Inferior parietal cortex (tissue), 1 donor: ENCODE measurements around the gene XPO1.
"Not testable (repeated sequence)": the region's sequence is repeated elsewhere in the genome, so short reads cannot be mapped to it uniquely, and the experiment has no call there.

Experiments
- DNase-seq: peaks from one replicate; pipeline ENCODE4 v3.0.0-alpha.2; 2016; ENCODE audit errors: extremely low spot score

Gene XPO1

DNA sequence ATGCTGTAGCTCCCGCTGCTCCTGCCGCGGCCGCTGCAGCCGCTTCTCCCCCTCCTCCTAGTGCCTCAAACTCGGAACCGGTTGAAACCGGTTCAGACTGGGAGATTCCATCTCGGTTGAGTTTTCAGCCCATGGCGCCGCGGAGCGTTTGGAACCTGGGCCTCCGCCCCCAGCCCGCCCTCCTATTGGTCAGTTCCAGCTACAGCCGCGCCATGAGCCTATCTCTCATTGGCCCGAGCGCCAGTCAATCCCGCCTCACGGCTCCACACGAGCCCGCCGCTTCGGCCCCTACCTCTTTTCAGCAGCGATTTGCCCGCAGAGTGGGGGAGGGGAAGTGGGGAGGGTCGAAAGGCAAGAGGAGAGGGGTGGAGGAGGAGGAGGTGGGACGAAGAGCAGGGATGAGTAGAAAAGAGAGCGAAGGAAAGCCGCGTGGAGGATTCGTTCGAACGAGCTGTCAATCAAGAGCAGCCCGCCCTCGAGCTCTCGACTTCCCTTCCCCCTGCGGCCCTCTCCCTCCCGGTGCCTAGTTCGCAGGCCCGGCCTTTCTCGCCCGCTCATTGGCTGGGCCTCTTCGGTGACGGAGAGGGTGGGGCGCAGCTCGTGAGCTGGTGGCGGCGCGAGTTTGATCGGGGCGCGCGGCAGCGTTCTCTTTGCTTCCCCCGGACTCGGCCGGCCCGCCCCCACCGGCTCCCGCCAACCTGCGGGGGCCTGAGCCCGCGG lies at the start of gene XPO1:
Gene XPO1, minus strand, starts transcription at position 157 of the 720 bp plus-strand sequence. CDS start 4,459 bp downstream, outside the sequence.
- peak; percentile 98 for DNase-seq

DNA sequence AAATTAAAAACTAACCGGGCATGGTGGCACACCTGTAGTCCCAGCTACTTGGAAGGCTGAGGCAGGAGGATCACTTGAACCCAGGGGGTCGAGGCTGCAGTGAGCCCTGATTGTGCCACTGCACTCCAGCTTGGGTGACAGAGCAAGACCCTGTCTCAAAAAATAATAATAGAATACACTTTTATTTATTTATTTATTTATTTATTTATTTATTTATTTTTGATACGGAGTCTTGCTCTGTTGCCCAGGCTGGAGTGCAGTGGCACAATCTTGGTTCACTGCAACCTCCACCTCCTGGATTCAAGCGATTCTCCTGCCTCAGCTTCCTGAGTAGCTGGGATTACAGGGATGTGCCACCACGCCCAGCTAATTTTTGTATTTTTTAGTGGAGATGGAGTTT lies 48.8 kb upstream of the XPO1 start:
- not testable (repeated sequence) for DNase-seq

DNA sequence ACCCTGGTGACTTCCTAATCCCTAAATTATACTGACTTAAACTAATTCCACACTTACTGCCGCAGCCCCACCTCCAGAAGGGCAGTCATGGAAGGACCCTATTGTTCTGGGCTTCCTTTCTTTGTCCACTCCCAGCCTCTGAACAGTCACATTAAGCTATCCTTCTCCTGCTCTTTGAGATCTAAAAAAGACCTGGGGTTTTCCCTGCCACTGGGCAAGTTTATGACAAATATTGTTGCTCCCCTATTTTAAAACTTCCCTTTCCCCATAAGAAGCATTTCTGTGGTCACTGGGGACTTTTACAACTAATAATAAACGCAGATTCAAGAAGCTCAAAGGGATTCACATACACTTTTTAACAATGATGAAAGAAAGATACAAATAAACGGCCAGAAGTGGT lies 47.2 kb upstream of the XPO1 start:
- no peak for DNase-seq

- not testable (repeated sequence) for DNase-seq
These were observed 46.2 kb upstream of the XPO1 start for GRCh38 chr2:61584368-61584767.

- DNase-seq: no peak
These were observed 44.0 kb upstream of the XPO1 start for GRCh38 chr2:61582165-61582564.

DNA sequence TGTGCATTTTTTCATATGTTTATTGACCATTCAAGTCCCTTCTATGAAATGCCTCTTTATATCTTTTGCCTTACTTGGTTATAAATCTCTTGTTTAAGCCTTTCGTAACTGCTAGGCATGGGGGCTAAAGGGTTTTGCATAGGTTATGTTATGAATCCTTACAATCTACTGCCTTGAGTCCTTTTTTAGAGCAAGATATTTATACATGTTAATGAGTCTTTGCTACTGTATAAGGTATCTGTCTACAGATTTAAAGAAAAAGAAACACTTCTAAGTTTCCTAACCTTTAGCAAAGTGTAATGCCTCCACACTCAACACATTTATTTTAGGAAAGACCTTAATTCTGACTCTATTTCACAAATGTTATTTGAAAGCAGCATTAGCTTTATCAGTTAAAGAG lies 43.6 kb upstream of the XPO1 start:
- no peak for DNase-seq

- DNase-seq: no peak
These were observed 37.3 kb upstream of the XPO1 start for GRCh38 chr2:61575447-61575859.

GRCh38 chr2:61566566-61566965 lies 28.4 kb upstream of the XPO1 start:
- no peak for DNase-seq

GRCh38 chr2:61562615-61563014 lies 24.5 kb upstream of the XPO1 start:
- DNase-seq: no peak

DNA sequence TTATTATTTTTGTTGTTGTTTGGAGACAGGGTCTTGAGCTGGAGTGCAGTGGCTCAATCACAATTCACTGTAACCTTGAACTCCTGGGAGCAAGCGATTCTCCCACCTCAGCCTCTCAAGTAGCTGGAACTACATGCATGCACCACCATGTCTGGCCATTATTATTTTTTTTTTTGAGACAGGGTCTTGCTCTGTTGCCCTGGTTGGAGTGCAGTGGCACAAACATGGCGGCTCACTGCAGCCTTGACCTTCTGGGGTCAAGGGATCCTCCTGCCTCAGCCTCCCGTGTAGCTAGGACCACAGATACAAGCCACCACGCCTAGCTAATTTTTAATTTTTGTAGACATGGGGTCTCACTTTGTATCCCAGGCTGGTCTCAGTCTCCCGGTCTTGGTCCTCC lies 20.0 kb upstream of the XPO1 start:
- no peak for DNase-seq

DNA sequence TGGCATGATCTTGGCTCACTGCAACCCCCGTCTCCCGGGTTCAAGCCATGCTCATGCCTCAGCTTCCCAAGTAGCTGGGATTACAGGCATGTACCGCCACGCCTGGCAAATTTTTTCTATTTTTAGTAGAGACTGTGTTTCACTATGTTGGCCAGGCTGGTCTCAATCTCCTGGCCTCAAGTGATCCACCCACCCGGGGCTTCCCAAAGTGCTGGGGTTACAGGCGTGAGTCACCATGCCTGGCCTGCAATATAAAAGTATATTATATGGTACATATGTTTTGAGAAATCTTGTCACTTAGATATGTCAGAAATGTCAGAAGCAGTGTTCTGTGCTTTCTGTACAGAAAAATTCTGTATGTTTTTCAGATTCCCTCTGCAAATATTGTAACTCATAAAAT lies 19.2 kb upstream of the XPO1 start:
- no peak for DNase-seq

- DNase-seq: no peak
These were observed 16.4 kb upstream of the XPO1 start for GRCh38 chr2:61554604-61555003.

DNA sequence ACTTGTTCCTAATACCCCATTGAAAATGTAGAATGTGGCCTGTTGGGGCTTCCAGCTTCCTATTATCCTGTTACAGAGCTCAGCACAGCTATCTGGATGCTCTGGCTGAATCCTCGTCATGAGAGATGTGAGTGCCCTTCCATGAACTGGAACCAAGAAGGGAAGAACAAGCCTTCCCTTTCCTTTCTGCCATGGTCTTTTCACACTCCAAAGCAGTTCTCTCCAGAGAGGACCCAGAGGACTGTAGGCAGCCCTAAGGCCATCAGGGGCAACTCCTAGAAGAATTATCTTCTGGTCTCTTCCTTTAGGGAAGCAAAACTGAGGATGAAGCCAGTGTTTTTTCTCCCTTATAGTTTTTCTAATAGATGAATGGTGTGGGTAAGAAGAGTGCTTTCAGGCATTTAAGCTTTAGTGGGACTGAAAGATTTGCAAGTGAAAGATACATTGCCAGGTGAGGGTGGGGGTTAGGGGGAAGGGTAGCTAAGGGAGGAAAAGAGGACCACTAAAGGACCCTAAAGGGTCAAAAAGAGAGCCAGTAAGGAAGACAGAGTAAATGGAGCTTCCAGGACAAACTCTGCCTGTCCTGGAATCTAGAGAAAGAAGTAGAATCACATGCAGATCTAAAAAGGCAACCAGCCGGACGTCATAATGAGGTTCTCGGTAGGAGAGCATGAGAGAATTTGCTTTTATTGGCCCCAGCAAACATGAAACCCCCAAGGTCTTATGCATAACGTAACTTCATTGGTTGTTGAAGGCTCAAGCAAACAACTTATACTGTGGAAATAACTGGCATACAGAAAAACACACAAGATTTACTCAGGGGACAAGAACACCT lies 12.4 kb upstream of the XPO1 start:
- DNase-seq: no peak

DNA sequence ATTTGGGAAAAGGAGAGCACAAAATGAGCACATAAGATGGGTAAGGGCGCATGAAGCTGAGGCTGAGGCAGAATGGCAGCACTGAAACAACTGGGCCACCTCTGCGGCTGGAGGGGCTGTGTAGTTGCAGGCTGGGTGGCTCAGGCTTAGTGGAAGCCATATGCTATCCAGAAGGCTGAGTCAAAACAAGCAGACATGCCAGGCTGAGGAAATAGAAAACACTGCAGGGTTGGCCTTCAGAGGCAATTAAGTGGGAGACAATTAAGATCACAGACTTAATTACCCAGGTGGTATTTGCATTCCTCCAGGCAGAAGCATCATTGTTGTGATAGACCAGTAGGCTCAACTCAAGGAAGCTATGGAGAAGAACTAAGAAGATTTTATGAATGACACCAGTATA lies 11.4 kb upstream of the XPO1 start:
- DNase-seq: no peak

DNA sequence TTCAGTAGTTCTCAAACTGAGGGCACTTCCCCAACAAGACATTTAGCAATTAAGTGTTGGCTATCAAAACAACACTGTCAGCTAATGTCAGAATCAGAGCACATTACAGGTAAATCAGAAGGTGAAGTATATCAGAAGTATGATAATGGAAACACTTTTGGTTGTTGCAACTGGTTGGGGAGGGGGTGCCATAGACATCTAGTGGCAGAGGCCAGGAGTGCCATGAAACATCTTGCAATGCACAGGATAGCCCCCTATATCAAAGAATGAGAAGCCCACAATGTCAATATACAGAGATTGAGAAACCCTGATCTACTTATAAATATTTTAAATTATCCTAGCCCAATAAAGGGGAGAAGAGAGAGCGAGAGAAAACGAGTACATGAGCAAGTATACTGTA lies 4.9 kb upstream of the XPO1 start:
- DNase-seq: no peak

DNA sequence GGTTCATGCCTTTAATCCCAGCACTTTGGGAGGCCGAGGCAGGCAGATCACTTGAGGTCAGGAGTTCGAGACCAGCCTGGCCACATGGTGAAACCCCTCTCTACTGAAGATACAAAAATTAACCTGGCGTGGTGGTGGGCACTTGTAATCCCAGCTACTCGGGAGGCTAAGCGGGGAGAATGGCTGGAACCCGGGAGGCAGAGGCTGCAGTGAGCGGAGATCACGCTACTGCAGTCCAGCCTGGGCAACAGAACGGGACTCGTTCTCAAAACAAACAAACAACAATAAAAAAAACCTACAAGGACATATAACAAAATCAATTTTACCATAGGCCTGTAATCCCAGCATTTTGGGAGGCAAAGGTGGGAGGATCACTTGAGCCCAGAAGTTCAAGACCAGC lies 2.0 kb upstream of the XPO1 start:
- DNase-seq: not testable (repeated sequence)

DNA sequence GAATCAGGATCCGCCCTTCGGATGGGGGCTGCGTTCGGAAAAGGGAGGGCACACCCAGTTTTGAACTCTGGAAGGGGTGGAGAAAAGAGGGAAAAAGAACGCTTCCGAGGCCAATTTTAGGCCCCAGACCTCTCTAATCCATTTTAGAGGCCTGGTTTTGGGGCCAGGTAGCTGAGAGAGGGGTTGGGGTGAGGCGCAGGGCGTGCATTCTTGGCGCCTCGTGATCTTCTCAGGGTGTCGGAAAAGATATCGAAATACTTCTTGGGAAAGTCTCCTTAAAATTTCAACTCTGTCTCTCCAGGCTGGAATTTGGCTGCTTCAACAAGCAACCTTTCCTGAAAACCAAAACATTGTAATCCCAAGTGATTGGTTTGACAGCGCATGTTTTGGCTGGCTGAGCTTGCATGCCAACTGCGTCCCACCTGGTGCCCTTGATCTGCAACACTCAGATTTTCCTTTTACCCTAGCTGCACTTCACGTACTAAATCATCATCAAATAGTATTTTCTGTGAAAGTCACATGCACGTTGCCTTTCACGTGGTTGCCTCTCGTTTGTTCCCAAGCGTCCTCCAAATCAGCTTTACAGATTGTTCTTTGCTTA lies 864 bp upstream of the XPO1 start:
- DNase-seq: no peak

- no peak for DNase-seq
These were observed 281 bp downstream of the XPO1 start for GRCh38 chr2:61537950-61538199.

- DNase-seq: no peak
These were observed 743 bp downstream of the XPO1 start for GRCh38 chr2:61537277-61537949.

DNA sequence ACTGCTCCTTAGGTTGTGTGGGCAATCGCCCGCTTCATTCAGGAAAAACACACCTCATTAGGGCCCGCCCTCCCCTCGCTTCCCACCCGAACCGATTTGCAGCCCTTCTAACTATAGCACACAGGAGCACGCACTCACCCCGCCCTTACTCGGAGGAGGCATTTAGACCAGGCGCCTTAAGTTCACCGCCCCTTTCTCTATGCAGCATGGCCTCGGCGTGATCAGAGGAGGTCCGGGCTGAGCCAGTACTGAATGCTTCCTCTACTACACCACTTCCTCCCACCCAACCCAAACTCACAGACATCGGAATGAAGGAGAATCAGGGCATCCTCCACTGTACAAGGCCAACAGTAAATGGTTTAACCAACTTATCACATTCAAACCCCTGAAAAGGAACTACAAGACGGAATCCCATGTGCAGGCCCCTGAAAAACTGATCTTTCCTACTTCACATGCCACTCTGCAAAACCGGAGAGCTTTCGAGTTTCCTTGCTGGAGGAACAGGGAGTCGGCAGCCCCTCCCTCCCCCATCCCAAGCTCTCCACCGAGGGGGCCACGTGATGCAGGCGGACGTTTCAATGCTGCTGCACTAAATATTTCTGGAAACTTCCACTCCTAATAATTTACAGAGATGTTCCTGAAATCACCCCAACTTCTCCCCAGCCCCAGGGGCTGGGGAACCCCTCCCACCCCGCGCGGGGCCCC lies 1.4 kb downstream of the XPO1 start:
- peak; percentile 74 for DNase-seq

DNA sequence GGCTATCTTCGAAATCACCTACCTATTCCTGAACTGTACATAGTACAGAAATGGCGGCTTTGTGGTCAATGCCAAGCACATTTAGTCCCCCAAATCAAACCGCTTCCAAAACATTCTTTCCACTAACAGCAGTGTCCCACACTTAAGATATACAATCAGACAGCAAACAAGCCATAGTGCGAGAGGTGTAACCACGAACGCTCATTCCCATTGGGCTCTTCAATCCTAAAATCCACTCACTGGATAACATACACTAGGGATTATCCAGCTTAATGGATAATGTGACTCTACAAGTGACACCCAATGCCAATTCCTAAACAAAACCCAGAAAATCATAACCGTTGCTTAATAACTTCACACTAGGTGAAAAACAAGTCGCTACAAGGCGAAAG lies 2.0 kb downstream of the XPO1 start:
- no peak for DNase-seq

DNA sequence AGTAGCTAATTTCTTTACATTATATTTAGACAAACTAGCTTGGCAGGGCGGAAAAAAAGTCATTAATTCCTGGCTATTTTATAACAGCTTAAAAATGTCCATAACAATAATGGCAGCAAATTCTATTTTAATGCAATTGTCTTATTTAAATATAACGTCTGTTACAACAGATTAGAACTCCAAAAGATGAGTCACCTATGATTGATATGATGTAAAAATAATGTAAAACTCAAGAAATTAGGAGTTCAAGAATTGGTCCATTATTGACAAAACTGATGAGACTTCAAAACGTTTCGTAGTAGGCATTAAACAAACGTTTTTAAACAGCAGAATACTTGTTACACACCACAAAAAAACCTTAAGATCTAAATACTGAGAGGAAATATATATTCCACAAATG lies 2.7 kb downstream of the XPO1 start:
- DNase-seq: no peak
